ENCODE measurements around the gene LDHD. TPM values are rescaled to one million over a fixed set of nuclear protein-coding genes. Genes with fewer than 3 reads are reported as not detected.

LDHD gene
- total and polyA plus RNA-seq, 2 of the 8 experiments (the other 6 are each of a cell fraction or from before 2014, with no cell fraction given) = 14.9 to 18.2 TPM

DNA sequence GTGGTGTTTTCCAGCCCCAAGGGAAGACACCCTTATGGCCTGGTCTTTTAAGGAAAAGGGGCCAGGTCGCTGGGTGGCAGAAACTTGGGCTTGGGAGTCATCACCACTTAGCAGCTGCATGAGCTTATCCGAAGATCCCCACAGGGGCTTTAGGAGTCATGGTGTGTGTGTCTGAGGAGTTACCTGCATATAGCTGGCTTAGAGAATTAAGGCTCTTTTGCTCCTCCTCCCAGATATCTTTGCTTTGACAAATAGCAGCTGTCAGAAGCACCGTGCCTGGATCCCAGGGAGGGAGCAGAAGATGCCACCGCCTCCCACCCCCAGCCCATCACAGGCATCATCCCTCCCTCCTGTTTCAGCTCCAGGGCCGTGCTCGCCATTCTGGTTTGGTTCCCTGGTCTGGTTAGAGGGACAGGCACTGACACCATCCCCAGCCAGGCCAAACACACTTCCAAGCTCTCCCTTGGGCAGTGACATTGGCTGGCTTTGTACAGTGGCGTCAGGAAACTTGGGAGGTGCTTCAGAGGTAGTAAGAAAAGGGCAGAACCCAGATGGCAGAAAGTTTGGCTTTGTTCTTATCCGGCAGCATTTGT is 17.4 kb downstream of the LDHD start (continued):
- TF ChIP-seq, protein P1, sequence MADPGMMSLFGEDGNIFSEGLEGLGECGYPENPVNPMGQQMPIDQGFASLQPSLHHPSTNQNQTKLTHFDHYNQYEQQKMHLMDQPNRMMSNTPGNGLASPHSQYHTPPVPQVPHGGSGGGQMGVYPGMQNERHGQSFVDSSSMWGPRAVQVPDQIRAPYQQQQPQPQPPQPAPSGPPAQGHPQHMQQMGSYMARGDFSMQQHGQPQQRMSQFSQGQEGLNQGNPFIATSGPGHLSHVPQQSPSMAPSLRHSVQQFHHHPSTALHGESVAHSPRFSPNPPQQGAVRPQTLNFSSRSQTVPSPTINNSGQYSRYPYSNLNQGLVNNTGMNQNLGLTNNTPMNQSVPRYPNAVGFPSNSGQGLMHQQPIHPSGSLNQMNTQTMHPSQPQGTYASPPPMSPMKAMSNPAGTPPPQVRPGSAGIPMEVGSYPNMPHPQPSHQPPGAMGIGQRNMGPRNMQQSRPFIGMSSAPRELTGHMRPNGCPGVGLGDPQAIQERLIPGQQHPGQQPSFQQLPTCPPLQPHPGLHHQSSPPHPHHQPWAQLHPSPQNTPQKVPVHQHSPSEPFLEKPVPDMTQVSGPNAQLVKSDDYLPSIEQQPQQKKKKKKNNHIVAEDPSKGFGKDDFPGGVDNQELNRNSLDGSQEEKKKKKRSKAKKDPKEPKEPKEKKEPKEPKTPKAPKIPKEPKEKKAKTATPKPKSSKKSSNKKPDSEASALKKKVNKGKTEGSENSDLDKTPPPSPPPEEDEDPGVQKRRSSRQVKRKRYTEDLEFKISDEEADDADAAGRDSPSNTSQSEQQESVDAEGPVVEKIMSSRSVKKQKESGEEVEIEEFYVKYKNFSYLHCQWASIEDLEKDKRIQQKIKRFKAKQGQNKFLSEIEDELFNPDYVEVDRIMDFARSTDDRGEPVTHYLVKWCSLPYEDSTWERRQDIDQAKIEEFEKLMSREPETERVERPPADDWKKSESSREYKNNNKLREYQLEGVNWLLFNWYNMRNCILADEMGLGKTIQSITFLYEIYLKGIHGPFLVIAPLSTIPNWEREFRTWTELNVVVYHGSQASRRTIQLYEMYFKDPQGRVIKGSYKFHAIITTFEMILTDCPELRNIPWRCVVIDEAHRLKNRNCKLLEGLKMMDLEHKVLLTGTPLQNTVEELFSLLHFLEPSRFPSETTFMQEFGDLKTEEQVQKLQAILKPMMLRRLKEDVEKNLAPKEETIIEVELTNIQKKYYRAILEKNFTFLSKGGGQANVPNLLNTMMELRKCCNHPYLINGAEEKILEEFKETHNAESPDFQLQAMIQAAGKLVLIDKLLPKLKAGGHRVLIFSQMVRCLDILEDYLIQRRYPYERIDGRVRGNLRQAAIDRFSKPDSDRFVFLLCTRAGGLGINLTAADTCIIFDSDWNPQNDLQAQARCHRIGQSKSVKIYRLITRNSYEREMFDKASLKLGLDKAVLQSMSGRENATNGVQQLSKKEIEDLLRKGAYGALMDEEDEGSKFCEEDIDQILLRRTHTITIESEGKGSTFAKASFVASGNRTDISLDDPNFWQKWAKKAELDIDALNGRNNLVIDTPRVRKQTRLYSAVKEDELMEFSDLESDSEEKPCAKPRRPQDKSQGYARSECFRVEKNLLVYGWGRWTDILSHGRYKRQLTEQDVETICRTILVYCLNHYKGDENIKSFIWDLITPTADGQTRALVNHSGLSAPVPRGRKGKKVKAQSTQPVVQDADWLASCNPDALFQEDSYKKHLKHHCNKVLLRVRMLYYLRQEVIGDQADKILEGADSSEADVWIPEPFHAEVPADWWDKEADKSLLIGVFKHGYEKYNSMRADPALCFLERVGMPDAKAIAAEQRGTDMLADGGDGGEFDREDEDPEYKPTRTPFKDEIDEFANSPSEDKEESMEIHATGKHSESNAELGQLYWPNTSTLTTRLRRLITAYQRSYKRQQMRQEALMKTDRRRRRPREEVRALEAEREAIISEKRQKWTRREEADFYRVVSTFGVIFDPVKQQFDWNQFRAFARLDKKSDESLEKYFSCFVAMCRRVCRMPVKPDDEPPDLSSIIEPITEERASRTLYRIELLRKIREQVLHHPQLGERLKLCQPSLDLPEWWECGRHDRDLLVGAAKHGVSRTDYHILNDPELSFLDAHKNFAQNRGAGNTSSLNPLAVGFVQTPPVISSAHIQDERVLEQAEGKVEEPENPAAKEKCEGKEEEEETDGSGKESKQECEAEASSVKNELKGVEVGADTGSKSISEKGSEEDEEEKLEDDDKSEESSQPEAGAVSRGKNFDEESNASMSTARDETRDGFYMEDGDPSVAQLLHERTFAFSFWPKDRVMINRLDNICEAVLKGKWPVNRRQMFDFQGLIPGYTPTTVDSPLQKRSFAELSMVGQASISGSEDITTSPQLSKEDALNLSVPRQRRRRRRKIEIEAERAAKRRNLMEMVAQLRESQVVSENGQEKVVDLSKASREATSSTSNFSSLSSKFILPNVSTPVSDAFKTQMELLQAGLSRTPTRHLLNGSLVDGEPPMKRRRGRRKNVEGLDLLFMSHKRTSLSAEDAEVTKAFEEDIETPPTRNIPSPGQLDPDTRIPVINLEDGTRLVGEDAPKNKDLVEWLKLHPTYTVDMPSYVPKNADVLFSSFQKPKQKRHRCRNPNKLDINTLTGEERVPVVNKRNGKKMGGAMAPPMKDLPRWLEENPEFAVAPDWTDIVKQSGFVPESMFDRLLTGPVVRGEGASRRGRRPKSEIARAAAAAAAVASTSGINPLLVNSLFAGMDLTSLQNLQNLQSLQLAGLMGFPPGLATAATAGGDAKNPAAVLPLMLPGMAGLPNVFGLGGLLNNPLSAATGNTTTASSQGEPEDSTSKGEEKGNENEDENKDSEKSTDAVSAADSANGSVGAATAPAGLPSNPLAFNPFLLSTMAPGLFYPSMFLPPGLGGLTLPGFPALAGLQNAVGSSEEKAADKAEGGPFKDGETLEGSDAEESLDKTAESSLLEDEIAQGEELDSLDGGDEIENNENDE (IDR thresholded peaks at IDR 0.05; ENCODE audit: insufficient replicate concordance, low read length) = no peak
- TF ChIP-seq SIN3A (conservative IDR thresholded peaks at IDR 0.05 in 1 of 2, IDR thresholded peaks at IDR 0.05 in 1 of 2; ENCODE audit: low read depth in 1 of 2, low read length in 2 of 2) (no peak), EZH2 (IDR thresholded peaks at IDR 0.05; ENCODE audit: low read depth, low read length, severe bottlenecking) (no peak)

Measured in H1 (cell line).